A673 (cell line): ENCODE data around the gene PCDHGA7. TPM values are rescaled to one million over a fixed set of nuclear protein-coding genes. Genes with fewer than 3 reads are reported as not detected.

Source experiments
- BruUV-seq: library from RNA; stranded (reverse); fragments of 400-500 nt; replicated peaks from 2 replicates; lab custom pipeline; 2021; lab: Mats Ljungman, UMichigan
- CTCF ChIA-PET: fragments of 300-600 bp; sonication (Branson Sonifier 250); formaldehyde crosslinking; loops from one replicate; lab custom pipeline; 2022; ENCODE audit warnings: antibody characterized with exemption; lab: Charles Lee
- POLR2A ChIA-PET: fragments of 300-600 bp; sonication (Branson Sonifier 250); formaldehyde crosslinking; loops from one replicate; lab custom pipeline; 2022; ENCODE audit warnings: antibody characterized with exemption; ENCODE audit not compliant: low non-redundant PET; lab: Charles Lee
- DNase-seq: peaks from one replicate; pipeline ENCODE4 v3.0.0-alpha.2; 2015; ENCODE audit warnings: low spot score
- H3K27ac ChIP-seq: fragments of 200-600 bp; sonication (generic); 2 replicates; pipeline ENCODE4 v1.5.1; 2016; ENCODE audit warnings: mixed run types, low read depth, mild to moderate bottlenecking, mixed read lengths, antibody characterized with exemption, low read length; ENCODE audit not compliant: poor library complexity, severe bottlenecking
- H3K27me3 ChIP-seq: fragments of 200-600 bp; sonication (generic); replicated peaks from 2 replicates; pipeline ENCODE4 v1.6.1; 2017; ENCODE audit warnings: mixed run types, low read depth, mild to moderate bottlenecking, mixed read lengths, antibody characterized with exemption, low read length; ENCODE audit not compliant: insufficient read depth, poor library complexity
- H3K36me3 ChIP-seq: fragments of 200-600 bp; sonication (generic); 2 replicates; pipeline ENCODE4 v1.6.1; 2016; ENCODE audit warnings: mixed run types, mild to moderate bottlenecking, mixed read lengths, antibody characterized with exemption, low read length; ENCODE audit not compliant: insufficient read depth, poor library complexity, severe bottlenecking
- H3K4me1 ChIP-seq: fragments of 200-600 bp; sonication (generic); 2 replicates; pipeline ENCODE4 v1.6.1; 2017; ENCODE audit warnings: mixed run types, mild to moderate bottlenecking, mixed read lengths, antibody characterized with exemption, low read length; ENCODE audit not compliant: insufficient read depth, poor library complexity, severe bottlenecking
- H3K4me3 ChIP-seq: fragments of 200-600 bp; sonication (generic); 2 replicates; pipeline ENCODE4 v1.5.1; 2016; ENCODE audit warnings: low read depth, mixed run types, mild to moderate bottlenecking, mixed read lengths, low read length; ENCODE audit not compliant: poor library complexity, severe bottlenecking
- H3K9me3 ChIP-seq: fragments of 200-600 bp; sonication (generic); 2 replicates; pipeline ENCODE4 v1.6.1; 2016; ENCODE audit warnings: mixed run types, low read depth, mild to moderate bottlenecking, mixed read lengths, antibody characterized with exemption, low read length; ENCODE audit not compliant: poor library complexity, severe bottlenecking
- CTCF ChIP-seq: fragments of 300-800, 200-600 bp; sonication (generic); conservative IDR thresholded peaks from 2 replicates; pipeline ENCODE4 v1.5.1; 2017; ENCODE audit warnings: low read depth, mild to moderate bottlenecking, antibody characterized with exemption, low read length, moderate library complexity, mixed read lengths
- EZH2 ChIP-seq: fragments of 200-600 bp; sonication (generic); IDR thresholded peaks from 2 replicates; pipeline ENCODE4 v1.6.1; 2017; ENCODE audit warnings: borderline replicate concordance, low read depth, mild to moderate bottlenecking, mixed read lengths, antibody characterized with exemption, low read length; ENCODE audit not compliant: poor library complexity, severe bottlenecking
- intact Hi-C: fragments of 100-400 bp; cut with micrococcal nuclease; formaldehyde crosslinking; loops from one replicate; pipeline ENCODE4 v1.10.0; 2022; ENCODE audit not compliant: unreplicated experiment
- total RNA-seq: library from RNA; stranded (reverse); gene quantifications from 2 replicates; pipeline ENCODE4 v1.2.3, GENCODE V29; 2021

The PCDHGA7 gene
- total RNA-seq, 1 experiment from 2014 or later: 10.9 TPM

DNA sequence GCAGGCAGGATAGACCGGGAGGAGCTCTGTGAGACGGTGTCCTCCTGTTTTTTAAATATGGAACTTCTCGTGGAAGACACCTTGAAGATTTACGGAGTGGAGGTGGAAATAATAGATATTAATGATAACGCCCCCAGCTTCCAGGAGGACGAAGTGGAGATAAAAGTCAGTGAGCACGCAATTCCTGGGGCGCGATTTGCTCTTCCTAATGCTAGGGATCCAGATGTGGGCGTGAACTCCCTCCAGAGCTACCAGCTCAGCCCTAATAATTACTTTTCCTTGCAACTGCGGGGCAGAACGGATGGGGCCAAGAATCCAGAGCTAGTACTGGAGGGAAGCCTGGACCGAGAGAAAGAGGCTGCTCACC lies 38.9 kb downstream of the PCDHGA7 start:
- Histone ChIP-seq H3K4me1 (no peaks in the 10 kb centered on the region), H3K36me3 (peaks cover 14% of the 10 kb centered on the region), H3K27ac (peak overlapping the region; percentile 77), H3K9me3 (peaks cover 95% of the 10 kb centered on the region), H3K27me3 (no peaks in the 10 kb centered on the region), H3K4me3 (peak overlapping the region; percentile 53)
- ChIA-PET POLR2A (no interaction called here), CTCF (interaction anchor here (0.6 to 3.1 kb wide), 10 partner anchors 9 to 198 kb away, joined by 3 to 15 read pairs (median 5); partner anchors contain the start of genes PCDHB14, PCDHGA12 and PCDHGB3)
- TF ChIP-seq CTCF (no peak), EZH2 (no peak)
- BruUV-seq: no TSS peak
- intact Hi-C loops: loop anchor here (1.0 kb wide), 1 partner anchor 136 kb away; no protein-coding TSS in a partner anchor
- peak; percentile 45 for DNase-seq

DNA sequence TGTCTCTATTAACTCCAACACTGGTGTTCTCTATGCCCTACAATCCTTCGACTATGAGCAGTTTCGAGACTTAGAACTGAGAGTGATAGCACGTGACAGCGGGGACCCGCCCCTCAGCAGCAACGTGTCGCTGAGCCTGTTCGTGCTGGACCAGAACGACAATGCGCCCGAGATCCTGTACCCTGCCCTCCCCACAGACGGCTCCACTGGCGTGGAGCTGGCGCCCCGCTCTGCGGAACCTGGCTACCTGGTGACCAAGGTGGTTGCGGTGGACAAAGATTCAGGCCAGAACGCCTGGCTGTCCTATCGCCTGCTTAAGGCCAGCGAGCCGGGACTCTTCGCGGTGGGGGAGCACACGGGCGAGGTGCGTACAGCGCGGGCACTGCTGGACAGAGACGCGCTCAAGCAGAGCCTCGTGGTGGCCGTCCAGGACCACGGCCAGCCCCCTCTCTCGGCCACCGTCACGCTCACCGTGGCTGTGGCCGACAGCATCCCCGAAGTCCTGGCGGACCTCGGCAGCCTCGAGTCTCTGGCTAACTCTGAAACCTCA lies 40.3 kb downstream of the PCDHGA7 start:
- Histone ChIP-seq H3K27ac (no peak overlapping the region), H3K4me1 (no peaks in the 10 kb centered on the region), H3K27me3 (no peaks in the 10 kb centered on the region), H3K4me3 (no peak overlapping the region), H3K9me3 (peaks cover 96% of the 10 kb centered on the region), H3K36me3 (peaks cover 28% of the 10 kb centered on the region)
- TF ChIP-seq CTCF (no peak), EZH2 (no peak)
- no peak for DNase-seq
- no TSS peak for BruUV-seq
- intact Hi-C loops: no loop called here
- ChIA-PET CTCF (interaction anchor here (3.1 kb wide), 1 partner anchor 141 kb away, joined by 15 read pairs; no protein-coding TSS in a partner anchor), POLR2A (no interaction called here)

- DNase-seq: no peak
- H3K27ac ChIP-seq: no peak overlapping the region
- peaks cover 61% of the 10 kb centered on the region for H3K36me3 ChIP-seq
- BruUV-seq: no TSS peak
- TF ChIP-seq EZH2 (no peak), CTCF (no peak)
- H3K9me3 ChIP-seq: peaks cover 93% of the 10 kb centered on the region
- POLR2A ChIA-PET: no interaction called here
- no peak overlapping the region for H3K4me3 ChIP-seq
- intact Hi-C loops: no loop called here
- CTCF ChIA-PET: no interaction called here
- H3K4me1 ChIP-seq: no peaks in the 10 kb centered on the region
- H3K27me3 ChIP-seq: no peaks in the 10 kb centered on the region
These were observed 45.4 kb downstream of the PCDHGA7 start for GRCh38 chr5:141427783-141428426.
